Lower leg skin (tissue), 3 donors: ENCODE measurements around the gene ARHGAP15.

ENCODE experiments used
- POLR2A ChIP-seq, 2 donors: fragments of 450-650 bp; IDR thresholded peaks; one replicate each; pipeline ENCODE4 v1.6.1; 2016 to 2017; ENCODE audit warnings: antibody characterized with exemption in 2 of 2, mild to moderate bottlenecking in 1 of 2, moderate library complexity in 1 of 2
- TF ChIP-seq, protein P1 (sequence below), 3 donors: fragments of 450-650 bp; IDR thresholded peaks; one replicate each; pipeline ENCODE4 v1.5.1; 2016; ENCODE audit warnings: antibody characterized with exemption in 3 of 3, mild to moderate bottlenecking in 3 of 3, moderate library complexity in 2 of 3

DNA sequence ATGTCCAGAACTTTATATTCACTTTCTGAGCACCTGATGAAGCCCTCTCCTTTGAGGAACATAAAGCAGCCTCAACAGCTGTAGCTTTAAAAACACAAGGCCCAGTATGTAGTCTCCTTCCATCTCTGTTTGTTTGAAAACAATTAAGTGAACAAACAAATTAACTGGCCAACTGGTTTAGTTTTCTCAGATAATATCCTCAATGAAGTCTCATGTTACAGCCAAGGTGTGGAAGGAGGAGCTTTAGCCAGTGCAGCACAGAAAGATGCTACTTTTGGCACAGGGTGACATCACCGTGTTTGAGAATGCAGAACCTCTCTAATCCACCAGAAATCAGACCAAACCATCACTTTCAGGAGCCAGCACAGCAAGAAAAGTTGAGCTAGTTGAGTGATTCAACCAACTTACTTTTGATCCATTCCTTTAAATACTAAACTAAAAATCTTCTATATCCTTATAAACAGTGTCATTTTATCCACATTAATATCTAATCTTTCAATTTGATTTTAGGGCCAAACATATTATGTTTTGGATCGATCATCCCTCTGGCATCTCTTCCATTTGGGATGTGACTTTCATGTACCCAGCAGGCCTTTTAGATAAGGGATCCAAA lies 488.7 kb downstream of the ARHGAP15 start:
- TF ChIP-seq, protein P1, sequence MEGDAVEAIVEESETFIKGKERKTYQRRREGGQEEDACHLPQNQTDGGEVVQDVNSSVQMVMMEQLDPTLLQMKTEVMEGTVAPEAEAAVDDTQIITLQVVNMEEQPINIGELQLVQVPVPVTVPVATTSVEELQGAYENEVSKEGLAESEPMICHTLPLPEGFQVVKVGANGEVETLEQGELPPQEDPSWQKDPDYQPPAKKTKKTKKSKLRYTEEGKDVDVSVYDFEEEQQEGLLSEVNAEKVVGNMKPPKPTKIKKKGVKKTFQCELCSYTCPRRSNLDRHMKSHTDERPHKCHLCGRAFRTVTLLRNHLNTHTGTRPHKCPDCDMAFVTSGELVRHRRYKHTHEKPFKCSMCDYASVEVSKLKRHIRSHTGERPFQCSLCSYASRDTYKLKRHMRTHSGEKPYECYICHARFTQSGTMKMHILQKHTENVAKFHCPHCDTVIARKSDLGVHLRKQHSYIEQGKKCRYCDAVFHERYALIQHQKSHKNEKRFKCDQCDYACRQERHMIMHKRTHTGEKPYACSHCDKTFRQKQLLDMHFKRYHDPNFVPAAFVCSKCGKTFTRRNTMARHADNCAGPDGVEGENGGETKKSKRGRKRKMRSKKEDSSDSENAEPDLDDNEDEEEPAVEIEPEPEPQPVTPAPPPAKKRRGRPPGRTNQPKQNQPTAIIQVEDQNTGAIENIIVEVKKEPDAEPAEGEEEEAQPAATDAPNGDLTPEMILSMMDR (IDR thresholded peaks at IDR 0.05) = no peak
- TF ChIP-seq POLR2A (IDR thresholded peaks at IDR 0.05) = no peak
